ENCODE measurements around the gene KCNN1.

KCNN1 gene

DNA sequence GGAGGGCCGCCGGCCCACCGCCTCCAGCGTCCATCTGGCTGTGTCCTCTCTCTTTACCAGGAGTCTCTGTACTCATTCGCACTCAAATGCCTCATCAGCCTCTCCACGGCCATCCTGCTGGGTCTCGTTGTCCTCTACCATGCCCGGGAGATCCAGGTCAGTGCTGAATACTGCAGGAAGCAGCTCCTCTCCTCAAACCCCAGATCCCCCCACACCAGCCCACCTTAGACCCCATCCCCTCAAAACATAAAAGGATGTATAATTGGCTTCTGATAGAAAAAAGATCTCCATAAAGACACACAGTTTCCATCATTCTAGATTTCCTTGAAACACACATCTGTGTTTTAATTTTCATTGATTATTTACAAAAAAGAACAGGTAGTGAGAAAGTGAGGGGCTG lies 8.1 kb downstream of the KCNN1 start (continued):
- TF ChIP-seq, protein P1, sequence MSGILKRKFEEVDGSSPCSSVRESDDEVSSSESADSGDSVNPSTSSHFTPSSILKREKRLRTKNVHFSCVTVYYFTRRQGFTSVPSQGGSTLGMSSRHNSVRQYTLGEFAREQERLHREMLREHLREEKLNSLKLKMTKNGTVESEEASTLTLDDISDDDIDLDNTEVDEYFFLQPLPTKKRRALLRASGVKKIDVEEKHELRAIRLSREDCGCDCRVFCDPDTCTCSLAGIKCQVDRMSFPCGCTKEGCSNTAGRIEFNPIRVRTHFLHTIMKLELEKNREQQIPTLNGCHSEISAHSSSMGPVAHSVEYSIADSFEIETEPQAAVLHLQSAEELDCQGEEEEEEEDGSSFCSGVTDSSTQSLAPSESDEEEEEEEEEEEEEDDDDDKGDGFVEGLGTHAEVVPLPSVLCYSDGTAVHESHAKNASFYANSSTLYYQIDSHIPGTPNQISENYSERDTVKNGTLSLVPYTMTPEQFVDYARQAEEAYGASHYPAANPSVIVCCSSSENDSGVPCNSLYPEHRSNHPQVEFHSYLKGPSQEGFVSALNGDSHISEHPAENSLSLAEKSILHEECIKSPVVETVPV (CRISPR knock-in tag; IDR thresholded peaks at IDR 0.05) = no peak
- no peak for TF ChIP-seq CSDC2 (CRISPR knock-in tag; IDR thresholded peaks at IDR 0.05)
- TF ChIP-seq, protein P2, sequence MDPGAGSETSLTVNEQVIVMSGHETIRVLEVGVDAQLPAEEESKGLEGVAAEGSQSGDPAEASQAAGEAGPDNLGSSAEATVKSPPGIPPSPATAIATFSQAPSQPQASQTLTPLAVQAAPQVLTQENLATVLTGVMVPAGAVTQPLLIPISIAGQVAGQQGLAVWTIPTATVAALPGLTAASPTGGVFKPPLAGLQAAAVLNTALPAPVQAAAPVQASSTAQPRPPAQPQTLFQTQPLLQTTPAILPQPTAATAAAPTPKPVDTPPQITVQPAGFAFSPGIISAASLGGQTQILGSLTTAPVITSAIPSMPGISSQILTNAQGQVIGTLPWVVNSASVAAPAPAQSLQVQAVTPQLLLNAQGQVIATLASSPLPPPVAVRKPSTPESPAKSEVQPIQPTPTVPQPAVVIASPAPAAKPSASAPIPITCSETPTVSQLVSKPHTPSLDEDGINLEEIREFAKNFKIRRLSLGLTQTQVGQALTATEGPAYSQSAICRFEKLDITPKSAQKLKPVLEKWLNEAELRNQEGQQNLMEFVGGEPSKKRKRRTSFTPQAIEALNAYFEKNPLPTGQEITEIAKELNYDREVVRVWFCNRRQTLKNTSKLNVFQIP (CRISPR knock-in tag; IDR thresholded peaks at IDR 0.05; ENCODE audit: borderline replicate concordance, low read depth) = no peak
- TF ChIP-seq GLIS3 (CRISPR knock-in tag; IDR thresholded peaks at IDR 0.05) = no peak

- no peak for TF ChIP-seq CSDC2 (CRISPR knock-in tag; IDR thresholded peaks at IDR 0.05)
- TF ChIP-seq ESRRG (CRISPR knock-in tag; IDR thresholded peaks at IDR 0.05) = no peak
- no peak for ATAC-seq
Observed at GRCh38 chr19:17977021-17977420, 10.1 kb downstream of the KCNN1 start.

DNA sequence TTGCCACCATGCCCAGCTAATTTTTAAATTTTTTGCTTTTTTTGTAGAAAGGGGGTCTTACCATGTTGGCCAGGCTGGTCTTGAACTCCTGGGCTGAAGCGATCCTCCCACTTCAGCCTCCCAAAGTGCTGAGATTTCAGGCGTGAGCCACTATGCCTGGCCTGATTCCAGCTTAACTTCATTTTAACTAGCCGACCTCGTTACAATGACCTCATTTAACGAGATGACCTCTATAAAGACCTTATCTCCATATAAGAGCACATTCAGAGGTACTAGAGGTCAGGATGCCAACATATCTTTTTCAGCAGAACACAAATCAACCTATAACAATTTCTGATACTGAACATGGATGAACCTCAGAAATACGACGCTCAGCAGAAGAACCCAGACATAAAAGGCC lies 10.6 kb downstream of the KCNN1 start:
- TF ChIP-seq GLIS3 (CRISPR knock-in tag; IDR thresholded peaks at IDR 0.05) (no peak), ZNF8 (CRISPR knock-in tag; IDR thresholded peaks at IDR 0.05) (no peak), RARB (CRISPR knock-in tag; IDR thresholded peaks at IDR 0.05) (no peak), ZC3H10 (CRISPR knock-in tag; IDR thresholded peaks at IDR 0.05) (no peak)
- no peak for ATAC-seq

DNA sequence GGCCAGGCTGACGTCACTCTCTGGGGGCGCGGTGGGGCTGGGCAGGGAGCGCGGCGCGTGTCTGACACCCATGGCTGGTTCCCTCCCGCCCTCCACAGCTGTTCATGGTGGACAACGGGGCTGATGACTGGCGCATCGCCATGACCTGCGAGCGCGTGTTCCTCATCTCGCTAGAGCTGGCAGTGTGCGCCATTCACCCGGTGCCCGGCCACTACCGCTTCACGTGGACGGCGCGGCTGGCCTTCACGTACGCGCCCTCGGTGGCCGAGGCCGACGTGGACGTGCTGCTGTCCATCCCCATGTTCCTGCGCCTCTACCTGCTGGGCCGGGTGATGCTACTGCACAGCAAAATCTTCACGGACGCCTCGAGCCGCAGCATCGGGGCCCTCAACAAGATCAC lies 14.7 kb downstream of the KCNN1 start:
- ATAC-seq = no peak

GRCh38 chr19:17982430-17982829 lies 15.5 kb downstream of the KCNN1 start:
- no peak for ATAC-seq
- TF ChIP-seq, protein P1 (CRISPR knock-in tag; IDR thresholded peaks at IDR 0.05) = no peak
- TF ChIP-seq ZC3H10 (CRISPR knock-in tag; IDR thresholded peaks at IDR 0.05) = no peak
- no peak for TF ChIP-seq CSDC2 (CRISPR knock-in tag; IDR thresholded peaks at IDR 0.05)
- TF ChIP-seq, protein P3, sequence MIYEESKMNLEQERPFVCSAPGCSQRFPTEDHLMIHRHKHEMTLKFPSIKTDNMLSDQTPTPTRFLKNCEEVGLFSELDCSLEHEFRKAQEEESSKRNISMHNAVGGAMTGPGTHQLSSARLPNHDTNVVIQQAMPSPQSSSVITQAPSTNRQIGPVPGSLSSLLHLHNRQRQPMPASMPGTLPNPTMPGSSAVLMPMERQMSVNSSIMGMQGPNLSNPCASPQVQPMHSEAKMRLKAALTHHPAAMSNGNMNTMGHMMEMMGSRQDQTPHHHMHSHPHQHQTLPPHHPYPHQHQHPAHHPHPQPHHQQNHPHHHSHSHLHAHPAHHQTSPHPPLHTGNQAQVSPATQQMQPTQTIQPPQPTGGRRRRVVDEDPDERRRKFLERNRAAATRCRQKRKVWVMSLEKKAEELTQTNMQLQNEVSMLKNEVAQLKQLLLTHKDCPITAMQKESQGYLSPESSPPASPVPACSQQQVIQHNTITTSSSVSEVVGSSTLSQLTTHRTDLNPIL (CRISPR knock-in tag; IDR thresholded peaks at IDR 0.05; ENCODE audit: low read depth) = no peak
- no peak for TF ChIP-seq ZNF565 (CRISPR knock-in tag; conservative IDR thresholded peaks at IDR 0.05; ENCODE audit: low read depth)
- TF ChIP-seq TSHZ2 (CRISPR knock-in tag; IDR thresholded peaks at IDR 0.05) = no peak
- TF ChIP-seq, protein P4, sequence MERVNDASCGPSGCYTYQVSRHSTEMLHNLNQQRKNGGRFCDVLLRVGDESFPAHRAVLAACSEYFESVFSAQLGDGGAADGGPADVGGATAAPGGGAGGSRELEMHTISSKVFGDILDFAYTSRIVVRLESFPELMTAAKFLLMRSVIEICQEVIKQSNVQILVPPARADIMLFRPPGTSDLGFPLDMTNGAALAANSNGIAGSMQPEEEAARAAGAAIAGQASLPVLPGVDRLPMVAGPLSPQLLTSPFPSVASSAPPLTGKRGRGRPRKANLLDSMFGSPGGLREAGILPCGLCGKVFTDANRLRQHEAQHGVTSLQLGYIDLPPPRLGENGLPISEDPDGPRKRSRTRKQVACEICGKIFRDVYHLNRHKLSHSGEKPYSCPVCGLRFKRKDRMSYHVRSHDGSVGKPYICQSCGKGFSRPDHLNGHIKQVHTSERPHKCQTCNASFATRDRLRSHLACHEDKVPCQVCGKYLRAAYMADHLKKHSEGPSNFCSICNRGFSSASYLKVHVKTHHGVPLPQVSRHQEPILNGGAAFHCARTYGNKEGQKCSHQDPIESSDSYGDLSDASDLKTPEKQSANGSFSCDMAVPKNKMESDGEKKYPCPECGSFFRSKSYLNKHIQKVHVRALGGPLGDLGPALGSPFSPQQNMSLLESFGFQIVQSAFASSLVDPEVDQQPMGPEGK (CRISPR knock-in tag; IDR thresholded peaks at IDR 0.05; ENCODE audit: borderline replicate concordance) = no peak
- no peak for TF ChIP-seq GLIS3 (CRISPR knock-in tag; IDR thresholded peaks at IDR 0.05)
- TF ChIP-seq, protein P2 (CRISPR knock-in tag; IDR thresholded peaks at IDR 0.05; ENCODE audit: borderline replicate concordance, low read depth) = no peak
- no peak for TF ChIP-seq ESRRG (CRISPR knock-in tag; IDR thresholded peaks at IDR 0.05)

More for the DNA sequence above, 14.7 kb downstream of the KCNN1 start:
- no peak for TF ChIP-seq TOX (CRISPR knock-in tag; IDR thresholded peaks at IDR 0.05; ENCODE audit: borderline replicate concordance)
- TF ChIP-seq GLIS3 (CRISPR knock-in tag; IDR thresholded peaks at IDR 0.05) = no peak
- TF ChIP-seq ZNF565 (CRISPR knock-in tag; conservative IDR thresholded peaks at IDR 0.05; ENCODE audit: low read depth) = no peak
- no peak for TF ChIP-seq ZNF8 (CRISPR knock-in tag; IDR thresholded peaks at IDR 0.05)
- TF ChIP-seq ZFP30 (CRISPR knock-in tag; IDR thresholded peaks at IDR 0.05) = no peak
- TF ChIP-seq, protein P4 (CRISPR knock-in tag; IDR thresholded peaks at IDR 0.05; ENCODE audit: borderline replicate concordance) = no peak
- TF ChIP-seq, protein P1 (CRISPR knock-in tag; IDR thresholded peaks at IDR 0.05) = no peak

Data from SK-N-SH treated with all-trans-retinoic acid at 6 μM for 48 hours (cell line).